B cell (primary cell): ENCODE measurements around the gene ATP11A. TPM values are rescaled to one million over a fixed set of nuclear protein-coding genes. Genes with fewer than 3 reads are reported as not detected.

ENCODE experiments used
- ATAC-seq: fragments of 200-7000 bp; cut with Tn5 transposase; one replicate; pipeline ENCODE4 v1.10.0; 2021; ENCODE audit warnings: low read depth, mild to moderate bottlenecking, moderate number of reproducible peaks, moderate library complexity
- CTCF ChIA-PET: fragments of 350-600 bp; sonication (Branson Sonifier 250); formaldehyde crosslinking; loops from one replicate; lab custom pipeline; 2021; ENCODE audit warnings: antibody characterized with exemption, inconsistent platforms; lab: Charles Lee
- POLR2A ChIA-PET: fragments of 350-600 bp; sonication (Branson Sonifier 250); formaldehyde crosslinking; loops from one replicate; lab custom pipeline; 2021; ENCODE audit warnings: antibody characterized with exemption; lab: Charles Lee
- DNase-seq: peaks from one replicate; pipeline ENCODE4 v3.0.0; 2013
- H2AFZ ChIP-seq: 2 replicates; pipeline ENCODE4 v1.6.1; 2012; ENCODE audit warnings: mild to moderate bottlenecking, low read depth, low read length; ENCODE audit not compliant: insufficient read depth, poor library complexity, severe bottlenecking
- H3K27ac ChIP-seq, 2 donors: 1 replicate in 1 of 2; 2 replicates in 1 of 2; pipeline ENCODE4 v1.5.1; 2012 to 2013; ENCODE audit warnings: low read length in 2 of 2, mild to moderate bottlenecking in 2 of 2, moderate library complexity in 1 of 2
- H3K27me3 ChIP-seq, 4 experiments: fragments of 200-600 bp in 1 of 4; sonication (generic) in 1 of 4; replicated peaks in 1 of 4; 1 replicate in 2 of 4; 2 replicates in 2 of 4; pipeline versions ENCODE4 v1.6.1 to v1.7.0; 2013 to 2016; ENCODE audit warnings: low read length in 3 of 4, mild to moderate bottlenecking in 2 of 4, mixed read lengths in 1 of 4, moderate library complexity in 1 of 4; ENCODE audit not compliant: insufficient read depth in 4 of 4, control insufficient read depth in 3 of 4; ENCODE audit errors: control extremely low read depth in 1 of 4
- H3K36me3 ChIP-seq, 2 experiments: replicated peaks in 1 of 2; 1 replicate in 1 of 2; 2 replicates in 1 of 2; pipeline versions ENCODE4 v1.6.1 to v1.7.1; 2013; ENCODE audit warnings: low read length in 1 of 2; ENCODE audit not compliant: insufficient read depth in 2 of 2, control insufficient read depth in 1 of 2; ENCODE audit errors: control extremely low read depth in 1 of 2, extremely low read depth in 1 of 2
- H3K4me1 ChIP-seq, 2 donors: fragments of 200-600 bp in 1 of 2; sonication (generic) in 1 of 2; 1 replicate in 1 of 2; 2 replicates in 1 of 2; pipeline versions ENCODE4 v1.5.1 to v1.6.1; 2013 to 2017; ENCODE audit warnings: low read length in 2 of 2; ENCODE audit not compliant: control insufficient read depth in 2 of 2, insufficient read depth in 2 of 2
- H3K4me2 ChIP-seq: replicated peaks from 2 replicates; pipeline ENCODE3; 2012; ENCODE audit warnings: mild to moderate bottlenecking, low read depth, low read length; ENCODE audit not compliant: poor library complexity, severe bottlenecking
- H3K4me3 ChIP-seq, 5 experiments: fragments of 200-600 bp in 1 of 5; sonication (generic) in 1 of 5; 1 replicate in 3 of 5; 2 replicates in 2 of 5; pipeline versions ENCODE4 v1.5.1 to v1.7.0; 2011 to 2016; ENCODE audit warnings: low read length in 4 of 5, mild to moderate bottlenecking in 4 of 5, low read depth in 2 of 5, control low read depth in 1 of 5, moderate library complexity in 1 of 5; ENCODE audit not compliant: insufficient read depth in 1 of 5; ENCODE audit errors: control extremely low read depth in 1 of 5, extremely low read depth in 1 of 5
- H3K79me2 ChIP-seq: fragments of 200-600 bp; sonication (generic); one replicate; pipeline ENCODE4 v1.6.0; 2016; ENCODE audit warnings: low read length; ENCODE audit not compliant: control insufficient read depth, insufficient read depth
- H3K9ac ChIP-seq: fragments of 200-600 bp; sonication (generic); 2 replicates; pipeline ENCODE4 v1.6.1; 2017; ENCODE audit warnings: mild to moderate bottlenecking, low read length, moderate library complexity
- H3K9me3 ChIP-seq, 3 donors: one replicate each; pipeline versions ENCODE4 v1.6.1 to v1.7.1; 2013; ENCODE audit warnings: low read length in 2 of 3; ENCODE audit not compliant: control insufficient read depth in 2 of 3, insufficient read depth in 1 of 3; ENCODE audit errors: control extremely low read depth in 1 of 3
- H4K20me1 ChIP-seq: 2 replicates; pipeline ENCODE4 v1.6.0; 2012; ENCODE audit warnings: mild to moderate bottlenecking, low read length; ENCODE audit not compliant: insufficient read depth, control insufficient read depth, poor library complexity, severe bottlenecking
- H3K27ac Mint-ChIP-seq: one replicate; pipeline ENCODE4 v1.8.0; 2021; ENCODE audit warnings: mixed read lengths
- H3K27me3 Mint-ChIP-seq: one replicate; pipeline ENCODE4 v1.8.0; 2021; ENCODE audit warnings: mixed read lengths
- H3K4me1 Mint-ChIP-seq: one replicate; pipeline ENCODE4 v1.8.0; 2021; ENCODE audit warnings: mixed read lengths
- H3K4me3 Mint-ChIP-seq: one replicate; pipeline ENCODE4 v1.8.0; 2021; ENCODE audit warnings: mixed read lengths
- H3K9me3 Mint-ChIP-seq: one replicate; pipeline ENCODE4 v1.8.0; 2022; ENCODE audit warnings: mixed read lengths; ENCODE audit not compliant: insufficient read depth
- CTCF ChIP-seq: fragments of 200-600 bp; IDR thresholded peaks from one replicate; pipeline ENCODE4 v1.8.0; 2022; ENCODE audit warnings: antibody characterized with exemption, mild to moderate bottlenecking
- EZH2 ChIP-seq: IDR thresholded peaks from 2 replicates; pipeline ENCODE4 v1.6.1; 2012; ENCODE audit warnings: borderline replicate concordance, low read depth, mild to moderate bottlenecking, moderate library complexity, low read length; ENCODE audit not compliant: insufficient read depth, poor library complexity, severe bottlenecking
- WGBS: methylation state at CpG from one replicate; pipeline ENCODE4 v1.1.5; 2013; ENCODE audit warnings: missing lambda C conversion rate; ENCODE audit not compliant: insufficient coverage; 5-methylcytosine and 5-hydroxymethylcytosine counted together
- intact Hi-C: fragments of 100-400 bp; cut with micrococcal nuclease; formaldehyde crosslinking; loops from one replicate; pipeline ENCODE4 v1.10.0; 2022
- polyA plus RNA-seq: library from polyadenylated mRNA; depleted of rRNA; stranded (reverse); fragments of >200 nt; gene quantifications from 2 replicates; pipeline ENCODE4 v1.2.3, GENCODE V29; 2012
- total RNA-seq, 2 donors: library from RNA; stranded (reverse); fragments of 120-200 nt in 1 of 2; gene quantifications; 1 replicate in 1 of 2; 2 replicates in 1 of 2; pipeline versions ENCODE4 v1.2.3 to v1.2.4, GENCODE V29; 2013 to 2022

The ATP11A gene
- total and polyA plus RNA-seq, 2 donors (not counting 1 experiment from before 2014, with no cell fraction given): 36.9 to 60.3 TPM

- Mint-ChIP-seq H3K9me3 (no peaks in the 10 kb centered on the region), H3K4me1 (no peaks in the 10 kb centered on the region), H3K27me3 (peaks cover 9% of the 10 kb centered on the region), H3K4me3 (no peak overlapping the region), H3K27ac (no peak overlapping the region)
- no CpG with 5 or more reads among the region's 3 CpGs for WGBS
- no peak for ATAC-seq
- Histone ChIP-seq H3K79me2 (no peaks in the 10 kb centered on the region), H3K27me3 (no peaks in the 10 kb centered on the region), H2AFZ (no peak overlapping the region), H3K27ac (no peak overlapping the region), H4K20me1 (no peaks in the 10 kb centered on the region), H3K36me3 (no peaks in the 10 kb centered on the region), H3K9me3 (no peaks in the 10 kb centered on the region), H3K4me3 (no peak overlapping the region), H3K9ac (no peak overlapping the region), H3K4me1 (no peaks in the 10 kb centered on the region), H3K4me2 (no peak overlapping the region)
- intact Hi-C loops: no loop called here
- ChIA-PET POLR2A (no interaction called here), CTCF (interaction anchor here (2.0 kb wide), 1 partner anchor 221 kb away, joined by 6 read pairs; no protein-coding TSS in a partner anchor)
- TF ChIP-seq EZH2: no peak
- no peak for TF ChIP-seq CTCF
- no peak for DNase-seq
Observed at GRCh38 chr13:112653071-112653470, 36.8 kb upstream of the ATP11A start.

GRCh38 chr13:112655913-112656312 is 33.9 kb upstream of the ATP11A start:
- H3K4me3 Mint-ChIP-seq: no peak overlapping the region
- POLR2A ChIA-PET: no interaction called here

More at GRCh38 chr13:112655913-112656312, 33.9 kb upstream of the ATP11A start:
- Histone ChIP-seq H3K4me3 (no peak overlapping the region), H3K4me2 (no peak overlapping the region), H3K36me3 (no peaks in the 10 kb centered on the region), H3K79me2 (no peaks in the 10 kb centered on the region), H3K27me3 (no peaks in the 10 kb centered on the region), H3K4me1 (no peaks in the 10 kb centered on the region), H3K27ac (no peak overlapping the region), H3K9ac (no peak overlapping the region), H4K20me1 (no peaks in the 10 kb centered on the region), H2AFZ (no peak overlapping the region), H3K9me3 (no peaks in the 10 kb centered on the region)
- intact Hi-C loops: no loop called here
- no peak for TF ChIP-seq CTCF
- TF ChIP-seq EZH2: no peak
- Mint-ChIP-seq H3K4me1 (no peaks in the 10 kb centered on the region), H3K27ac (no peak overlapping the region), H3K27me3 (peaks cover 5% of the 10 kb centered on the region), H3K9me3 (no peaks in the 10 kb centered on the region)
- no peak for ATAC-seq
- 60% methylated on average over 1 of the region's 5 CpGs for WGBS
- DNase-seq: no peak
- CTCF ChIA-PET: no interaction called here
